Endothelial cell of umbilical vein (primary cell): ENCODE results near the gene TOMM20. TPM values are rescaled to one million over a fixed set of nuclear protein-coding genes. Genes with fewer than 3 reads are reported as not detected.

Experiments used
- BruUV-seq: library from RNA; stranded (reverse); fragments of 400-500 nt; replicated peaks from 2 replicates; lab custom pipeline; 2021; lab: Mats Ljungman, UMichigan
- CTCF ChIA-PET: fragments of 300-600, 350-600 bp; sonication (Branson Sonifier 250); formaldehyde crosslinking; loops from one replicate; lab custom pipeline; 2021; ENCODE audit warnings: antibody characterized with exemption, inconsistent platforms; lab: Charles Lee
- POLR2A ChIA-PET: fragments of 300-600, 350-600 bp; sonication (Branson Sonifier 250); formaldehyde crosslinking; loops from one replicate; lab custom pipeline; 2021; ENCODE audit warnings: antibody characterized with exemption, inconsistent platforms; lab: Charles Lee
- DNase-seq: peaks from one replicate; pipeline ENCODE4 v3.0.0-alpha.2; 2011; ENCODE audit warnings: low read depth, low spot score
- FAIRE-seq: peaks from 2 replicates; lab custom pipeline; 2011; peaks lifted over from hg19 to GRCh38; lab: Jason Lieb, UNC
- H2AFZ ChIP-seq: 2 replicates; pipeline ENCODE4 v1.6.0; 2012; ENCODE audit warnings: low read depth, low read length, control low read depth, inconsistent platforms
- H3K27ac ChIP-seq: 2 replicates; pipeline ENCODE4 v1.5.1; 2011; ENCODE audit warnings: low read depth, mild to moderate bottlenecking, control low read depth, low read length, moderate library complexity; ENCODE audit not compliant: insufficient read depth
- H3K27me3 ChIP-seq, 2 experiments: 2 replicates each; pipeline versions ENCODE4 v1.6.0 to v1.6.1; 2011; ENCODE audit warnings: low read length in 2 of 2, mixed read lengths in 1 of 2; ENCODE audit not compliant: control insufficient read depth in 2 of 2, insufficient read depth in 2 of 2
- H3K36me3 ChIP-seq, 2 experiments: 2 replicates in 1 of 2; 3 replicates in 1 of 2; pipeline ENCODE4 v1.5.1; 2011; ENCODE audit warnings: low read length in 2 of 2, mild to moderate bottlenecking in 1 of 2, moderate library complexity in 1 of 2; ENCODE audit not compliant: control insufficient read depth in 2 of 2, insufficient read depth in 2 of 2; ENCODE audit errors: extremely low read depth in 1 of 2
- H3K4me1 ChIP-seq: 3 replicates; pipeline ENCODE4 v1.5.1; 2011; ENCODE audit warnings: mild to moderate bottlenecking, low read length; ENCODE audit not compliant: control insufficient read depth, insufficient read depth; ENCODE audit errors: extremely low read depth
- H3K4me2 ChIP-seq: 2 replicates; pipeline ENCODE4 v1.6.1; 2011; ENCODE audit warnings: low read length, control low read depth, mixed read lengths; ENCODE audit not compliant: insufficient read depth
- H3K4me3 ChIP-seq, 3 experiments: fragments of 200-600 bp in 1 of 3; sonication (generic), shearing (Covaris generic) in 1 of 3; replicated peaks in 1 of 3; 2 replicates each; pipeline ENCODE4 v1.5.1; 2011 to 2016; ENCODE audit warnings: control low read depth in 3 of 3, low read length in 3 of 3, mild to moderate bottlenecking in 2 of 3, inconsistent platforms in 1 of 3, low read depth in 1 of 3, moderate library complexity in 1 of 3; ENCODE audit not compliant: insufficient read depth in 1 of 3
- H3K79me2 ChIP-seq: 2 replicates; pipeline ENCODE4 v1.6.0; 2012; ENCODE audit warnings: low read length, inconsistent platforms; ENCODE audit not compliant: control insufficient read depth, insufficient read depth
- H3K9ac ChIP-seq: replicated peaks from 2 replicates; pipeline ENCODE3; 2011; ENCODE audit warnings: low read length, control low read depth; ENCODE audit not compliant: insufficient read depth; ENCODE audit errors: extremely low read depth
- H3K9me1 ChIP-seq: replicated peaks from 3 replicates; pipeline ENCODE4 v1.6.0; 2011; ENCODE audit warnings: mild to moderate bottlenecking, low read length; ENCODE audit not compliant: control insufficient read depth, insufficient read depth; ENCODE audit errors: extremely low read depth
- H3K9me3 ChIP-seq: replicated peaks from 2 replicates; pipeline ENCODE4 v1.5.1; 2012; ENCODE audit warnings: low read length, inconsistent platforms; ENCODE audit not compliant: control insufficient read depth, insufficient read depth
- H4K20me1 ChIP-seq: replicated peaks from 2 replicates; pipeline ENCODE3; 2011; ENCODE audit warnings: mild to moderate bottlenecking, low read length; ENCODE audit not compliant: control insufficient read depth, insufficient read depth; ENCODE audit errors: extremely low read depth
- CTCF ChIP-seq, 2 donors: IDR thresholded peaks; 1 replicate in 1 of 2; 2 replicates in 1 of 2; pipeline ENCODE4 v1.5.1; 2011; ENCODE audit warnings: low read length in 2 of 2, mild to moderate bottlenecking in 2 of 2, moderate library complexity in 2 of 2, control low read depth in 1 of 2, inconsistent platforms in 1 of 2, low read depth in 1 of 2; ENCODE audit not compliant: insufficient read depth in 1 of 2; ENCODE audit errors: extremely low read depth in 1 of 2
- EZH2 ChIP-seq: IDR thresholded peaks from 2 replicates; pipeline ENCODE4 v1.6.1; 2012; ENCODE audit warnings: borderline replicate concordance, low read depth, mild to moderate bottlenecking, moderate library complexity, low read length, inconsistent platforms; ENCODE audit not compliant: severe bottlenecking
- FOS ChIP-seq: IDR thresholded peaks from 2 replicates; pipeline ENCODE4 v1.6.1; 2011; ENCODE audit warnings: mild to moderate bottlenecking, low read length, moderate library complexity, borderline replicate concordance; ENCODE audit not compliant: insufficient read depth
- GATA2 ChIP-seq: IDR thresholded peaks from 2 replicates; pipeline ENCODE4 v1.7.0; 2011; ENCODE audit warnings: low read depth, mild to moderate bottlenecking, moderate library complexity, mixed read lengths, low read length; ENCODE audit not compliant: insufficient read length, insufficient read depth
- JUN ChIP-seq: IDR thresholded peaks from 2 replicates; pipeline ENCODE4 v1.6.1; 2011; ENCODE audit warnings: borderline replicate concordance, low read depth; ENCODE audit not compliant: insufficient read length, insufficient read depth
- MYC ChIP-seq: IDR thresholded peaks from one replicate; pipeline ENCODE4 v1.6.1; 2011; ENCODE audit warnings: mild to moderate bottlenecking, low read depth, low read length
- POLR2A ChIP-seq: IDR thresholded peaks from 2 replicates; pipeline ENCODE4 v1.6.1; 2012; ENCODE audit warnings: low read depth, mild to moderate bottlenecking, control low read depth, low read length
- POLR2AphosphoS5 ChIP-seq: IDR thresholded peaks from 2 replicates; pipeline ENCODE4 v1.6.1; 2012; ENCODE audit warnings: low read depth, mild to moderate bottlenecking, control low read depth, low read length, moderate library complexity; ENCODE audit not compliant: insufficient read depth
- dilution Hi-C: fragments of 300-500 bp; cut with MboI; formaldehyde crosslinking; loops from one replicate; pipeline ENCODE4 v1.15.0; 2019; ENCODE audit warnings: low sequenced_read_pairs; ENCODE audit not compliant: extremely low pct_ligation_motif_present
- intact Hi-C: fragments of 100-400 bp; cut with micrococcal nuclease; formaldehyde crosslinking; loops from one replicate; pipeline ENCODE4 v1.10.0; 2022
- polyA plus RNA-seq, 4 experiments: library from polyadenylated mRNA; depleted of rRNA in 3 of 4; stranded (reverse) in 3 of 4; unstranded in 1 of 4; fragments of >200 nt; gene quantifications; 2 replicates each; pipeline versions ENCODE4 v1.2.1 to v1.2.3, GENCODE V29; 2011 to 2012; ENCODE audit warnings: missing spikeins in 1 of 4
- total RNA-seq: library from RNA; stranded (reverse); gene quantifications from 2 replicates; pipeline ENCODE4 v1.2.3, GENCODE V29; 2021
- TF ChIP-seq, protein P1 (sequence below): IDR thresholded peaks from 2 replicates; pipeline ENCODE4 v1.6.1; 2011; ENCODE audit not compliant: insufficient read depth, insufficient read length

Gene TOMM20
- total and polyA plus RNA-seq, 2 donors (not counting 3 experiments of a cell fraction or from before 2014, with no cell fraction given), result 42.5 to 98.4 TPM

- peaks cover 4% of the 10 kb centered on the region for H3K4me1 ChIP-seq
- H3K9me1 ChIP-seq, result no peaks in the 10 kb centered on the region
- no peak overlapping the region for H3K9ac ChIP-seq
- H4K20me1 ChIP-seq, result no peaks in the 10 kb centered on the region
- peaks cover 8 to 9% of the 10 kb centered on the region in 2 experiments for H3K36me3 ChIP-seq
- BruUV-seq, result no TSS peak
- no peak overlapping the region for H3K4me3 ChIP-seq
- H2AFZ ChIP-seq, result no peak overlapping the region
- ChIA-PET CTCF (no interaction called here), POLR2A (interaction anchor here (1.0 kb wide), 1 partner anchor 30 kb away, joined by 4 read pairs; the partner anchor contains the start of gene TOMM20)
- intact Hi-C loops (no loop called here), dilution Hi-C loops (no loop called here)
- H3K27ac ChIP-seq, result no peak overlapping the region
- FAIRE-seq (no peak), DNase-seq (no peak)
- H3K4me2 ChIP-seq, result no peak overlapping the region
- H3K27me3 ChIP-seq, result no peaks in the 10 kb centered on the region
- TF ChIP-seq POLR2AphosphoS5, result no peak
- TF ChIP-seq POLR2A, result no peak
- TF ChIP-seq, protein P1, sequence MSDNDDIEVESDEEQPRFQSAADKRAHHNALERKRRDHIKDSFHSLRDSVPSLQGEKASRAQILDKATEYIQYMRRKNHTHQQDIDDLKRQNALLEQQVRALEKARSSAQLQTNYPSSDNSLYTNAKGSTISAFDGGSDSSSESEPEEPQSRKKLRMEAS, result no peak
- TF ChIP-seq CTCF (IDR thresholded peaks at IDR 0.05; ENCODE audit: extremely low read depth in 1 of 2, insufficient read depth in 1 of 2, low read depth in 1 of 2, low read length in 2 of 2), result no peak
- no peak for TF ChIP-seq JUN
- TF ChIP-seq MYC, result no peak
- no peak for TF ChIP-seq FOS
- TF ChIP-seq GATA2, result no peak
- no peak for TF ChIP-seq EZH2
- H3K79me2 ChIP-seq, result peaks cover 25% of the 10 kb centered on the region
- H3K9me3 ChIP-seq, result no peaks in the 10 kb centered on the region
These were observed 30.0 kb upstream of the TOMM20 start for GRCh38 chr1:235158680-235159079.
